PC-9 (cell line): ENCODE results near the gene C14orf132.

Source experiments
- CTCF ChIP-seq: fragments of 200-600 bp; sonication (generic); conservative IDR thresholded peaks from 2 replicates; pipeline ENCODE4 v1.6.1; 2017; ENCODE audit warnings: mixed run types, antibody characterized with exemption, mild to moderate bottlenecking, moderate library complexity
- EZH2 ChIP-seq: fragments of 200-600 bp; sonication (generic); IDR thresholded peaks from 2 replicates; pipeline ENCODE4 v1.8.0; 2017; ENCODE audit warnings: antibody characterized with exemption, low read depth

DNA sequence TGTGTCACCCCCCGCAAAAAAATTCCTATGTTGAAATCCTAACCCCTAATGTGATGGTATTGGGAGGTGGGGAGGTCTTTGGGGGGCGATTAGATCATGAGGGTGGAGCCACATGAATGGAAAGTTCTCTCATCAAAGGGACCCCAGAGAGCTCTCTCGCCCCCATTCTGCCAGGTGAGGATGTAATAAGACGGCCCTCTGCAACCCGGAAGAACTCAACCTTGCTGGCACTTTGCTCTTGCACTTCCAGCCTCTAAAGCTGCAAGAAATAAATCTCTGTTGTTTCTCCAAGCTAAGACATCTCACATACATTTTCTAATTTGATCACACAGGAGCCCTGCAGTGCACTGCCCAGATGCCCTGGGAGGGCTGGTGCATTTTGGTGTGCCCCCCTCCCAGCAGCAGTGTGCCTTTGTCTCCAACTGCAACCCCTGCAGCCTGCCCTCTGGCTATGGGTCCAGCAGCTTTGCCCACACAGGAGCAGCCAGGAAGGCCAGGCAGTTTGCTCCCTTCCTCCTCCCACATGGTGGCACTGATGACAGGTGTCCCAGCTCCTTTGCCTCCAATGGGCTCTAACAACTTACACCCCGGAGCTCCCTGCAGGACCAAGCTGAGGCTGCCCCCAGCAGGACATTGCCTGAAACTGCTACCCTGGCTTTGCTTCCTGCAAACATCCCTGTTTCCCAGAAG is 59.3 kb downstream of the C14orf132 start:
- TF ChIP-seq CTCF: peak; percentile 80
- no peak for TF ChIP-seq EZH2
